Peyer's patch (tissue), 4 donors: ENCODE data around the gene FA2H. TPM values are rescaled to one million over a fixed set of nuclear protein-coding genes. Genes with fewer than 3 reads are reported as not detected.
A peak's percentile ranks its signal among the peaks of the same experiment; 100 is the strongest.

Experiments
- DNase-seq, 3 donors: peaks; one replicate each; pipeline ENCODE4 v3.0.0-alpha.2; 2017 to 2019
- H3K27ac ChIP-seq, 4 donors: fragments of 200-600 bp; sonication (generic); one replicate each; pipeline ENCODE4 v1.5.1; 2016 to 2019
- H3K27me3 ChIP-seq, 2 donors: fragments of 200-600 bp; sonication (generic); one replicate each; pipeline ENCODE4 v1.5.1; 2019
- H3K36me3 ChIP-seq, 3 donors: fragments of 200-600 bp; sonication (generic); one replicate each; pipeline ENCODE4 v1.5.1; 2016 to 2019
- H3K4me1 ChIP-seq, 4 donors: fragments of 200-600 bp; sonication (generic); one replicate each; pipeline ENCODE4 v1.5.1; 2016 to 2019
- H3K4me3 ChIP-seq, 4 donors: fragments of 200-600 bp; sonication (generic); 1 replicate in 3 of 4; 2 replicates in 1 of 4; pipeline ENCODE4 v1.5.1; 2016 to 2019; ENCODE audit warnings: mild to moderate bottlenecking in 1 of 4
- H3K9me3 ChIP-seq, 4 donors: fragments of 200-600 bp; sonication (generic); one replicate each; pipeline ENCODE4 v1.5.1; 2016 to 2019; ENCODE audit warnings: mild to moderate bottlenecking in 1 of 4
- CTCF ChIP-seq, 6 experiments: fragments of 450-650 bp in 4 of 6; fragments of 200-600 bp in 2 of 6; sonication (generic) in 1 of 6; IDR thresholded peaks; one replicate each; pipeline ENCODE4 v1.5.1; 2017 to 2019; ENCODE audit warnings: antibody characterized with exemption in 6 of 6, mild to moderate bottlenecking in 3 of 6, moderate library complexity in 1 of 6
- POLR2A ChIP-seq, 2 donors: fragments of 450-650 bp; IDR thresholded peaks; one replicate each; pipeline ENCODE4 v1.5.1; 2017; ENCODE audit warnings: antibody characterized with exemption in 2 of 2, mild to moderate bottlenecking in 2 of 2, moderate library complexity in 2 of 2
- total RNA-seq, 4 donors: library from RNA; depleted of rRNA; stranded (reverse); fragments of >200 nt; gene quantifications; one replicate each; pipeline ENCODE4 v1.1.0, GENCODE V29; 2016

The FA2H gene
- total RNA-seq, 4 donors from 2014 or later: 6.6 to 36.9 (median 24.7) TPM

GRCh38 chr16:74776926-74777325, 2.3 kb upstream of the FA2H start:
- no peak overlapping the region for H3K27ac ChIP-seq
- no peaks in the 10 kb centered on the region for H3K27me3 ChIP-seq
- peaks cover 0 to 17% (median 2%) of the 10 kb centered on the region in 4 donors for H3K4me1 ChIP-seq
- TF ChIP-seq CTCF (IDR thresholded peaks at IDR 0.05) (no peak), POLR2A (IDR thresholded peaks at IDR 0.05) (no peak)
- H3K36me3 ChIP-seq: no peaks in the 10 kb centered on the region
- H3K4me3 ChIP-seq: no peak overlapping the region
- no peak for DNase-seq
- no peaks in the 10 kb centered on the region for H3K9me3 ChIP-seq

- Histone ChIP-seq H3K4me1 (peaks cover 0 to 17% (median 2%) of the 10 kb centered on the region in 4 donors), H3K27ac (peak overlapping the region in 2 of 4 donors; percentile 76 to 93), H3K9me3 (no peaks in the 10 kb centered on the region), H3K36me3 (no peaks in the 10 kb centered on the region), H3K4me3 (peak overlapping the region; percentile 56 to 86 (median 66)), H3K27me3 (no peaks in the 10 kb centered on the region)
- no peak for DNase-seq
- TF ChIP-seq POLR2A (IDR thresholded peaks at IDR 0.05) (no peak), CTCF (IDR thresholded peaks at IDR 0.05) (no peak)
Observed at GRCh38 chr16:74775255-74775654, 635 bp upstream of the FA2H start.

GRCh38 chr16:74773446-74774222, 986 bp downstream of the FA2H start:
- TF ChIP-seq CTCF (IDR thresholded peaks at IDR 0.05): no peak
- no peak for TF ChIP-seq POLR2A (IDR thresholded peaks at IDR 0.05)
- peak in 1 of 3 donors; percentile 62 for DNase-seq
- H3K27me3 ChIP-seq: no peaks in the 10 kb centered on the region
- H3K9me3 ChIP-seq: no peaks in the 10 kb centered on the region
- peak overlapping the region; percentile 66 to 93 (median 81) for H3K27ac ChIP-seq
- no peaks in the 10 kb centered on the region for H3K36me3 ChIP-seq
- H3K4me1 ChIP-seq: peaks cover 0 to 17% (median 2%) of the 10 kb centered on the region in 4 donors
- peak overlapping the region; percentile 56 to 86 (median 66) for H3K4me3 ChIP-seq

- Histone ChIP-seq H3K36me3 (peaks cover 0 to 5% (median 0%) of the 10 kb centered on the region in 3 donors), H3K4me3 (no peak overlapping the region), H3K9me3 (no peaks in the 10 kb centered on the region), H3K27ac (peak overlapping the region in 1 of 4 donors; percentile 3), H3K27me3 (no peaks in the 10 kb centered on the region), H3K4me1 (peaks cover 0 to 17% (median 2%) of the 10 kb centered on the region in 4 donors)
- TF ChIP-seq POLR2A (IDR thresholded peaks at IDR 0.05) (no peak), CTCF (IDR thresholded peaks at IDR 0.05) (no peak)
- peak in 2 of 3 donors; percentile 46 to 62 for DNase-seq
Observed at GRCh38 chr16:74771656-74772315, 2.8 kb downstream of the FA2H start.

- Histone ChIP-seq H3K27me3 (no peaks in the 10 kb centered on the region), H3K36me3 (peaks cover 0 to 5% (median 0%) of the 10 kb centered on the region in 3 donors), H3K4me3 (no peak overlapping the region), H3K4me1 (peaks cover 0 to 17% (median 2%) of the 10 kb centered on the region in 4 donors), H3K27ac (peak overlapping the region in 1 of 4 donors; percentile 3), H3K9me3 (no peaks in the 10 kb centered on the region)
- TF ChIP-seq CTCF (IDR thresholded peaks at IDR 0.05) (no peak), POLR2A (IDR thresholded peaks at IDR 0.05) (no peak)
- peak in 1 of 3 donors; percentile 32 for DNase-seq
Observed at GRCh38 chr16:74770831-74771526, 3.6 kb downstream of the FA2H start.
